ENCODE results near the gene NCAPH2. TPM values are rescaled to one million over a fixed set of nuclear protein-coding genes. Genes with fewer than 3 reads are reported as not detected.
A peak's percentile ranks its signal among the peaks of the same experiment; 100 is the strongest.
"Not testable (repeated sequence)": the region's sequence is repeated elsewhere in the genome, so short reads cannot be mapped to it uniquely, and the experiment has no call there.

Gene NCAPH2
- total RNA-seq, 3 donors from 2014 or later (not counting 1 experiment from before 2014, with no cell fraction given), result 94.5 to 106 (median 104) TPM

- Mint-ChIP-seq H3K27ac (peak overlapping the region; percentile 94 to 96), H3K4me1 (peaks cover 24 to 40% of the 10 kb centered on the region in 2 donors), H3K27me3 (ENCODE audit: low read depth in 2 of 2) (peaks cover 0 to 13% of the 10 kb centered on the region in 2 donors), H3K9me3 (no peaks in the 10 kb centered on the region), H3K36me3 (no peaks in the 10 kb centered on the region), H3K4me3 (peak overlapping the region; percentile 94)
- peak overlapping the region; percentile 95 for H3K27ac ChIP-seq (ENCODE audit: low read length)
- under 1% methylated on average over 44 of the region's 44 CpGs for WGBS (ENCODE audit: insufficient coverage)
- H3K27me3 ChIP-seq (ENCODE audit: control insufficient read depth, insufficient read depth, low read length), result no peaks in the 10 kb centered on the region
- intact Hi-C loops (cut with micrococcal nuclease), result loop anchor here (1.0 to 2.0 kb wide), 2 partner anchors 8 to 13 kb away; partner anchors contain the start of gene KLHDC7B
- peaks cover 62% of the 10 kb centered on the region for H3K4me1 ChIP-seq (ENCODE audit: control insufficient read depth, insufficient read depth, low read length)
- TF ChIP-seq CTCF (IDR thresholded peaks at IDR 0.05), result no peak
- H3K9me3 ChIP-seq (ENCODE audit: control insufficient read depth, insufficient read depth, low read length), result no peaks in the 10 kb centered on the region
- ATAC-seq, result peak; percentile 43 to 77 (median 48)
- no peaks in the 10 kb centered on the region for H3K36me3 ChIP-seq (ENCODE audit: control insufficient read depth, insufficient read depth, low read length)
- H3K4me3 ChIP-seq (ENCODE audit: low read length), result peak overlapping the region; percentile 80
- DNase-seq, result peak; percentile 58 to 79
Observed at GRCh38 chr22:50531546-50531961, 23.5 kb downstream of the NCAPH2 start.

GRCh38 chr22:50531962-50532674 is 24.1 kb downstream of the NCAPH2 start:
- Histone ChIP-seq H3K9me3 (ENCODE audit: control insufficient read depth, insufficient read depth, low read length) (no peaks in the 10 kb centered on the region), H3K27ac (ENCODE audit: low read length) (peak overlapping the region; percentile 95), H3K4me1 (ENCODE audit: control insufficient read depth, insufficient read depth, low read length) (peaks cover 57% of the 10 kb centered on the region), H3K4me3 (ENCODE audit: low read length) (peak overlapping the region; percentile 80), H3K36me3 (ENCODE audit: control insufficient read depth, insufficient read depth, low read length) (no peaks in the 10 kb centered on the region), H3K27me3 (ENCODE audit: control insufficient read depth, insufficient read depth, low read length) (no peaks in the 10 kb centered on the region)
- no peak for ATAC-seq
- no peaks in the 10 kb centered on the region for H3K9me3 Mint-ChIP-seq
- H3K4me1 Mint-ChIP-seq, result peaks cover 21 to 34% of the 10 kb centered on the region in 2 donors
- H3K27ac Mint-ChIP-seq, result peak overlapping the region; percentile 62 to 96
- peak overlapping the region; percentile 94 for H3K4me3 Mint-ChIP-seq
- DNase-seq, result no peak
- H3K27me3 Mint-ChIP-seq (ENCODE audit: low read depth in 2 of 2), result peaks cover 0 to 13% of the 10 kb centered on the region in 2 donors
- 5% methylated on average over 56 of the region's 56 CpGs for WGBS (ENCODE audit: insufficient coverage)
- no peaks in the 10 kb centered on the region for H3K36me3 Mint-ChIP-seq
- no peak for TF ChIP-seq CTCF (IDR thresholded peaks at IDR 0.05)
- intact Hi-C loops (cut with micrococcal nuclease), result loop anchor here (1.0 to 2.0 kb wide), 2 partner anchors 7 to 13 kb away; partner anchors contain the start of gene KLHDC7B

GRCh38 chr22:50532824-50533796 is 25.1 kb downstream of the NCAPH2 start:
- H3K9me3 Mint-ChIP-seq, result no peaks in the 10 kb centered on the region
- H3K4me3 Mint-ChIP-seq, result peak overlapping the region; percentile 68
- H3K4me1 Mint-ChIP-seq, result peaks cover 12 to 26% of the 10 kb centered on the region in 2 donors
- Histone ChIP-seq H3K27me3 (ENCODE audit: control insufficient read depth, insufficient read depth, low read length) (no peaks in the 10 kb centered on the region), H3K27ac (ENCODE audit: low read length) (peak overlapping the region; percentile 95), H3K4me1 (ENCODE audit: control insufficient read depth, insufficient read depth, low read length) (peaks cover 52% of the 10 kb centered on the region), H3K9me3 (ENCODE audit: control insufficient read depth, insufficient read depth, low read length) (no peaks in the 10 kb centered on the region), H3K36me3 (ENCODE audit: control insufficient read depth, insufficient read depth, low read length) (no peaks in the 10 kb centered on the region), H3K4me3 (ENCODE audit: low read length) (no peak overlapping the region)
- peaks cover 0 to 13% of the 10 kb centered on the region in 2 donors for H3K27me3 Mint-ChIP-seq (ENCODE audit: low read depth in 2 of 2)
- peak overlapping the region; percentile 51 to 62 for H3K27ac Mint-ChIP-seq
- TF ChIP-seq CTCF (IDR thresholded peaks at IDR 0.05), result no peak
- DNase-seq (no peak), ATAC-seq (no peak)
- WGBS (ENCODE audit: insufficient coverage), result 94% methylated on average over 16 of the region's 19 CpGs
- no peaks in the 10 kb centered on the region for H3K36me3 Mint-ChIP-seq
- intact Hi-C loops (cut with micrococcal nuclease), result no loop called here

- Histone ChIP-seq H3K4me1 (ENCODE audit: control insufficient read depth, insufficient read depth, low read length) (peaks cover 52% of the 10 kb centered on the region), H3K27ac (ENCODE audit: low read length) (peak overlapping the region; percentile 59)
- H3K9me3 Mint-ChIP-seq; H3K27me3 ChIP-seq (ENCODE audit: control insufficient read depth, insufficient read depth, low read length); H3K4me3 ChIP-seq (ENCODE audit: low read length); H3K36me3 ChIP-seq (ENCODE audit: control insufficient read depth, insufficient read depth, low read length); H3K36me3 Mint-ChIP-seq; H3K9me3 ChIP-seq (ENCODE audit: control insufficient read depth, insufficient read depth, low read length); DNase-seq; ATAC-seq; intact Hi-C loops (cut with micrococcal nuclease): not testable (repeated sequence)
- Mint-ChIP-seq H3K4me1 (peaks cover 13 to 24% of the 10 kb centered on the region in 2 donors), H3K4me3 (peak overlapping the region; percentile 13), H3K27me3 (ENCODE audit: low read depth in 2 of 2) (peaks cover 0 to 13% of the 10 kb centered on the region in 2 donors), H3K27ac (peak overlapping the region; percentile 9 to 51)
- 75% methylated on average over 20 of the region's 21 CpGs for WGBS (ENCODE audit: insufficient coverage)
Observed at GRCh38 chr22:50533856-50534711, 26.1 kb downstream of the NCAPH2 start.
